Keratinocyte (primary cell): ENCODE data around the gene STRBP. TPM values are rescaled to one million over a fixed set of nuclear protein-coding genes. Genes with fewer than 3 reads are reported as not detected.

Experiments
- DNase-seq: peaks from one replicate; pipeline ENCODE4 v3.0.0-alpha.2; 2011; ENCODE audit warnings: low read depth, missing footprints, low spot score
- FAIRE-seq: peaks from 2 replicates; lab custom pipeline; 2011; peaks lifted over from hg19 to GRCh38; lab: Jason Lieb, UNC
- H2AFZ ChIP-seq: 2 replicates; pipeline ENCODE4 v1.6.0; 2012; ENCODE audit warnings: low read length, control low read depth, inconsistent platforms; ENCODE audit not compliant: control insufficient read depth
- H3K27ac ChIP-seq: 2 replicates; pipeline ENCODE4 v1.5.1; 2011; ENCODE audit warnings: low read length; ENCODE audit not compliant: control insufficient read depth, insufficient read depth
- H3K27me3 ChIP-seq: 3 replicates; pipeline ENCODE4 v1.6.0; 2011; ENCODE audit warnings: low read length; ENCODE audit not compliant: control insufficient read depth, insufficient read depth; ENCODE audit errors: extremely low read depth
- H3K36me3 ChIP-seq, 2 experiments: 2 replicates in 1 of 2; 3 replicates in 1 of 2; pipeline ENCODE4 v1.5.1; 2011; ENCODE audit warnings: low read length in 2 of 2, mild to moderate bottlenecking in 1 of 2; ENCODE audit not compliant: control insufficient read depth in 2 of 2, insufficient read depth in 2 of 2; ENCODE audit errors: extremely low read depth in 1 of 2
- H3K4me1 ChIP-seq: 3 replicates; pipeline ENCODE4 v1.5.1; 2011; ENCODE audit warnings: low read length; ENCODE audit not compliant: control insufficient read depth, insufficient read depth; ENCODE audit errors: extremely low read depth
- H3K4me2 ChIP-seq: 3 replicates; pipeline ENCODE4 v1.6.0; 2011; ENCODE audit warnings: low read depth, low read length; ENCODE audit not compliant: control insufficient read depth, insufficient read depth; ENCODE audit errors: extremely low read depth
- H3K4me3 ChIP-seq, 3 experiments: fragments of 200-600 bp in 1 of 3; sonication (generic) in 1 of 3; 2 replicates in 2 of 3; 3 replicates in 1 of 3; pipeline ENCODE4 v1.5.1; 2011 to 2016; ENCODE audit warnings: low read length in 3 of 3, mild to moderate bottlenecking in 3 of 3, control low read depth in 2 of 3, inconsistent platforms in 1 of 3, low read depth in 1 of 3, mixed read lengths in 1 of 3, mixed run types in 1 of 3, moderate library complexity in 1 of 3; ENCODE audit not compliant: control insufficient read depth in 2 of 3, insufficient read depth in 2 of 3; ENCODE audit errors: extremely low read depth in 1 of 3
- H3K79me2 ChIP-seq: 2 replicates; pipeline ENCODE4 v1.6.0; 2012; ENCODE audit warnings: low read length; ENCODE audit not compliant: control insufficient read depth, insufficient read depth
- H3K9ac ChIP-seq: 3 replicates; pipeline ENCODE4 v1.6.0; 2011; ENCODE audit warnings: low read length; ENCODE audit not compliant: control insufficient read depth, insufficient read depth; ENCODE audit errors: extremely low read depth
- H3K9me1 ChIP-seq: 3 replicates; pipeline ENCODE4 v1.6.0; 2011; ENCODE audit warnings: low read length; ENCODE audit not compliant: control insufficient read depth, insufficient read depth; ENCODE audit errors: extremely low read depth
- H3K9me3 ChIP-seq: 2 replicates; pipeline ENCODE4 v1.5.1; 2012; ENCODE audit warnings: low read depth, low read length; ENCODE audit not compliant: control insufficient read depth
- H4K20me1 ChIP-seq: 3 replicates; pipeline ENCODE4 v1.6.0; 2011; ENCODE audit warnings: low read length; ENCODE audit not compliant: control insufficient read depth, insufficient read depth; ENCODE audit errors: extremely low read depth
- EZH2 ChIP-seq: IDR thresholded peaks from one replicate; pipeline ENCODE4 v1.6.1; 2012; ENCODE audit warnings: inconsistent platforms, mild to moderate bottlenecking, low read length, moderate library complexity
- dilution Hi-C: fragments of 300-500 bp; cut with MboI; formaldehyde crosslinking; loops from one replicate; pipeline ENCODE4 v1.7.0; 2020; ENCODE audit warnings: low sequenced_read_pairs; ENCODE audit not compliant: extremely low pct_ligation_motif_present
- polyA plus RNA-seq, 5 experiments: library from polyadenylated mRNA; depleted of rRNA in 3 of 5; stranded (reverse) in 3 of 5; stranded (forward) in 1 of 5; unstranded in 1 of 5; fragments of >200 nt; gene quantifications; 1 replicate in 1 of 5; 2 replicates in 3 of 5; 3 replicates in 1 of 5; pipeline versions ENCODE4 v1.2.1 to v1.2.3, GENCODE V29; 2011 to 2012; ENCODE audit warnings: missing spikeins in 2 of 5, low read depth in 1 of 5, low replicate concordance in 1 of 5
- TF ChIP-seq, protein P1 (sequence below), 3 experiments: IDR thresholded peaks in 1 of 3; conservative IDR thresholded peaks in 1 of 3; optimal IDR thresholded peaks in 1 of 3; 2 replicates in 2 of 3; 3 replicates in 1 of 3; pipeline versions ENCODE3 to v1.5.1; 2011; ENCODE audit warnings: low read length in 3 of 3, mild to moderate bottlenecking in 3 of 3, moderate library complexity in 2 of 3, control low read depth in 1 of 3, inconsistent platforms in 1 of 3; ENCODE audit not compliant: insufficient read depth in 2 of 3; ENCODE audit errors: extremely low read depth in 1 of 3

The STRBP gene
- polyA plus RNA-seq, 1 donor (not counting 4 experiments of a cell fraction or from before 2014, with no cell fraction given) = 11.3 TPM

DNA sequence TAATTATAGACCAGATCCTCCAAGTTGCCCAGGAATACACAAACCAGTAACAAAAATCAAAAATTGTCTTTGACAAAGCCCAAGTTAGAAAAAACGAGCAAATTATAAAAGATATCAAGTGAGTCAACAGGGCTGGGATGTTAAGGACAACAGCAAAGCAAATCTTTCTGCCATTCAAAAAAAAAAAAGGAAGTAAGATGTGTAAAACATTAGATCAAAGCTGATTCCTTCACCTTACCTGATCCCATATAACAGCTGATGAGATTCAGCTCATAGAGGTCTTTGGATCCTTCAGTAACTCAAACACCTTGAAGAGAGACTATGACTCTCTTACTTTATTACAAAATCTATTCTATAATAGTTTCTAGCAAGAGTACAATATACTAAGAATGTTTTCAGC lies 100.9 kb downstream of the STRBP start:
- Histone ChIP-seq H3K79me2 (no peaks in the 10 kb centered on the region), H2AFZ (no peak overlapping the region), H3K9ac (no peak overlapping the region), H3K9me3 (no peaks in the 10 kb centered on the region), H4K20me1 (no peaks in the 10 kb centered on the region), H3K4me2 (no peak overlapping the region), H3K4me3 (no peak overlapping the region), H3K9me1 (no peaks in the 10 kb centered on the region), H3K36me3 (no peaks in the 10 kb centered on the region), H3K27me3 (no peaks in the 10 kb centered on the region), H3K4me1 (no peaks in the 10 kb centered on the region), H3K27ac (no peak overlapping the region)
- DNase-seq (no peak), FAIRE-seq (no peak)
- dilution Hi-C loops = no loop called here
- TF ChIP-seq, protein P1, sequence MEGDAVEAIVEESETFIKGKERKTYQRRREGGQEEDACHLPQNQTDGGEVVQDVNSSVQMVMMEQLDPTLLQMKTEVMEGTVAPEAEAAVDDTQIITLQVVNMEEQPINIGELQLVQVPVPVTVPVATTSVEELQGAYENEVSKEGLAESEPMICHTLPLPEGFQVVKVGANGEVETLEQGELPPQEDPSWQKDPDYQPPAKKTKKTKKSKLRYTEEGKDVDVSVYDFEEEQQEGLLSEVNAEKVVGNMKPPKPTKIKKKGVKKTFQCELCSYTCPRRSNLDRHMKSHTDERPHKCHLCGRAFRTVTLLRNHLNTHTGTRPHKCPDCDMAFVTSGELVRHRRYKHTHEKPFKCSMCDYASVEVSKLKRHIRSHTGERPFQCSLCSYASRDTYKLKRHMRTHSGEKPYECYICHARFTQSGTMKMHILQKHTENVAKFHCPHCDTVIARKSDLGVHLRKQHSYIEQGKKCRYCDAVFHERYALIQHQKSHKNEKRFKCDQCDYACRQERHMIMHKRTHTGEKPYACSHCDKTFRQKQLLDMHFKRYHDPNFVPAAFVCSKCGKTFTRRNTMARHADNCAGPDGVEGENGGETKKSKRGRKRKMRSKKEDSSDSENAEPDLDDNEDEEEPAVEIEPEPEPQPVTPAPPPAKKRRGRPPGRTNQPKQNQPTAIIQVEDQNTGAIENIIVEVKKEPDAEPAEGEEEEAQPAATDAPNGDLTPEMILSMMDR (optimal IDR thresholded peaks at IDR 0.05 in 1 of 3, IDR thresholded peaks at IDR 0.05 in 1 of 3, conservative IDR thresholded peaks at IDR 0.05 in 1 of 3; ENCODE audit: extremely low read depth in 1 of 3, insufficient read depth in 2 of 3, low read length in 3 of 3) = no peak
- no peak for TF ChIP-seq EZH2

DNA sequence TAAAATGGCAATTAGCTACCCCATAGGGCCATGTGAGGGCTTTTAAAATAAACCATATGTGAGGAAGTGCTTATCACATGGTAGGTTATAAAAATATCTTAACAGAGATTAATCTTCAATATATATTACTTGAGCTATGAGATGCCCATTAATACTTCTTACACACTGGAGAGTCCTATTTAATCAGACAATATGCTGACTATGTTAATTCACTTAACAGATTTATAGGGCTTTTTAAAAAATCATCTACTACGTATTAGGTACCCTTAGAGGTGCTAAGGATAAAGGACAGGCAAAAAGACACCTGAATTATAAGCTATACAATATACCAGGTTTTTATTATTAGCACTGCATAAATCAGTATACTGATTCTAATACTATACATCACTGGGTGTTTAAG lies 102.6 kb downstream of the STRBP start:
- H3K36me3 ChIP-seq = no peaks in the 10 kb centered on the region
- no peaks in the 10 kb centered on the region for H3K9me1 ChIP-seq
- no peak overlapping the region for H2AFZ ChIP-seq
- TF ChIP-seq, protein P1 (optimal IDR thresholded peaks at IDR 0.05 in 1 of 3, IDR thresholded peaks at IDR 0.05 in 1 of 3, conservative IDR thresholded peaks at IDR 0.05 in 1 of 3; ENCODE audit: extremely low read depth in 1 of 3, insufficient read depth in 2 of 3, low read length in 3 of 3) = no peak
- no peak for TF ChIP-seq EZH2
- H3K79me2 ChIP-seq = no peaks in the 10 kb centered on the region
- no peak overlapping the region for H3K9ac ChIP-seq
- H3K4me1 ChIP-seq = no peaks in the 10 kb centered on the region
- FAIRE-seq (no peak), DNase-seq (no peak)
- dilution Hi-C loops = no loop called here
- H3K4me3 ChIP-seq = no peak overlapping the region
- H3K4me2 ChIP-seq = no peak overlapping the region
- H3K9me3 ChIP-seq = no peaks in the 10 kb centered on the region
- H3K27me3 ChIP-seq = no peaks in the 10 kb centered on the region
- no peak overlapping the region for H3K27ac ChIP-seq
- H4K20me1 ChIP-seq = no peaks in the 10 kb centered on the region
